SK-N-SH treated with all-trans-retinoic acid at 6 μM for 48 hours (cell line): ENCODE results near the gene BMERB1.

ENCODE experiments used
- ATAC-seq: fragments of 200-7000 bp; cut with Tn5 transposase; 3 replicates; pipeline ENCODE4 v1.9.1; 2020; ENCODE audit warnings: mild to moderate bottlenecking, moderate library complexity
- ARNTL ChIP-seq: fragments of 450-650 bp; formaldehyde crosslinking; IDR thresholded peaks from 2 replicates; pipeline ENCODE4 v1.5.0; 2020; ENCODE audit warnings: low read depth, mild to moderate bottlenecking, moderate library complexity, borderline replicate concordance
- BACH2 ChIP-seq: fragments of 250-450 bp; sonication (Bioruptor Pico); IDR thresholded peaks from 2 replicates; pipeline ENCODE4 v1.9.0; 2021; ENCODE audit warnings: mild to moderate bottlenecking, borderline replicate concordance
- CREB5 ChIP-seq: fragments of 250-450 bp; sonication (Bioruptor Pico); IDR thresholded peaks from 2 replicates; pipeline ENCODE4 v1.5.1; 2020; ENCODE audit warnings: low read depth, mild to moderate bottlenecking, moderate library complexity
- CSDC2 ChIP-seq: fragments of 250-450 bp; sonication (Bioruptor Pico); IDR thresholded peaks from 2 replicates; pipeline ENCODE4 v1.5.0; 2020; ENCODE audit warnings: mild to moderate bottlenecking, moderate library complexity
- ESRRG ChIP-seq: fragments of 250-450 bp; sonication (Bioruptor Pico); IDR thresholded peaks from 2 replicates; pipeline ENCODE4 v1.6.1; 2021; ENCODE audit warnings: mild to moderate bottlenecking
- GLIS3 ChIP-seq: fragments of 250-450 bp; sonication (Bioruptor Pico); IDR thresholded peaks from 2 replicates; pipeline ENCODE4 v1.5.0; 2020; ENCODE audit warnings: mild to moderate bottlenecking, moderate library complexity
- ISL1 ChIP-seq: fragments of 250-450 bp; sonication (Bioruptor Pico); IDR thresholded peaks from 2 replicates; pipeline ENCODE4 v2.1.2; 2022; ENCODE audit warnings: mild to moderate bottlenecking, moderate library complexity
- OSR1 ChIP-seq: fragments of 250-450 bp; sonication (Bioruptor Pico); IDR thresholded peaks from 2 replicates; pipeline ENCODE4 v1.8.0; 2022; ENCODE audit warnings: moderate library complexity, mild to moderate bottlenecking, inconsistent platforms
- PPARA ChIP-seq: fragments of 250-450 bp; sonication (Bioruptor Pico); IDR thresholded peaks from 2 replicates; pipeline ENCODE4 v1.5.0; 2020; ENCODE audit warnings: mild to moderate bottlenecking, borderline replicate concordance
- RARB ChIP-seq: fragments of 250-450 bp; sonication (Bioruptor Pico); IDR thresholded peaks from 2 replicates; pipeline ENCODE4 v1.8.0; 2021; ENCODE audit warnings: mild to moderate bottlenecking, moderate library complexity
- SNAI2 ChIP-seq: fragments of 250-450 bp; sonication (Bioruptor Pico); IDR thresholded peaks from 2 replicates; pipeline ENCODE4 v1.5.0; 2020; ENCODE audit warnings: mild to moderate bottlenecking, moderate library complexity
- TCF4 ChIP-seq: fragments of 250-450 bp; sonication (Bioruptor Pico); IDR thresholded peaks from 2 replicates; pipeline ENCODE4 v1.8.0; 2021; ENCODE audit warnings: mild to moderate bottlenecking, moderate library complexity, borderline replicate concordance
- TOX ChIP-seq: fragments of 250-450 bp; sonication (Bioruptor Pico); IDR thresholded peaks from 2 replicates; pipeline ENCODE4 v1.8.0; 2021; ENCODE audit warnings: mild to moderate bottlenecking, moderate library complexity, borderline replicate concordance
- ZC3H10 ChIP-seq: fragments of 250-450 bp; sonication (Bioruptor Pico); IDR thresholded peaks from 2 replicates; pipeline ENCODE4 v1.5.1; 2021; ENCODE audit warnings: mild to moderate bottlenecking, moderate library complexity
- ZFP3 ChIP-seq: fragments of 250-450 bp; sonication (Bioruptor Pico); IDR thresholded peaks from 2 replicates; pipeline ENCODE4 v1.5.0; 2020; ENCODE audit warnings: mild to moderate bottlenecking, moderate library complexity
- ZFP30 ChIP-seq: fragments of 450-650 bp; formaldehyde crosslinking; IDR thresholded peaks from 2 replicates; pipeline ENCODE4 v1.5.0; 2022; ENCODE audit warnings: mild to moderate bottlenecking, moderate library complexity
- ZNF565 ChIP-seq: fragments of 450-650 bp; formaldehyde crosslinking; conservative IDR thresholded peaks from 2 replicates; pipeline ENCODE4 v1.5.0; 2020; ENCODE audit warnings: low read depth, mild to moderate bottlenecking, moderate library complexity
- ZNF70 ChIP-seq: fragments of 450-650 bp; formaldehyde crosslinking; IDR thresholded peaks from 2 replicates; pipeline ENCODE4 v1.5.0; 2020; ENCODE audit warnings: mild to moderate bottlenecking, moderate library complexity
- ZNF8 ChIP-seq: fragments of 450-650 bp; formaldehyde crosslinking; IDR thresholded peaks from 2 replicates; pipeline ENCODE4 v1.5.0; 2020; ENCODE audit warnings: mild to moderate bottlenecking, moderate library complexity
- TF ChIP-seq, protein P1 (sequence below): fragments of 250-450 bp; sonication (Bioruptor Pico); IDR thresholded peaks from 2 replicates; pipeline ENCODE4 v1.5.1; 2021; ENCODE audit warnings: mild to moderate bottlenecking, moderate library complexity
- TF ChIP-seq, protein P2 (sequence below): fragments of 250-450 bp; sonication (Bioruptor Pico); IDR thresholded peaks from 2 replicates; pipeline ENCODE4 v1.8.0; 2020; ENCODE audit warnings: mild to moderate bottlenecking, moderate library complexity, borderline replicate concordance
- TF ChIP-seq, protein P3 (sequence below): fragments of 250-450 bp; sonication (Bioruptor Pico); IDR thresholded peaks from 2 replicates; pipeline ENCODE4 v1.5.0; 2020; ENCODE audit warnings: mild to moderate bottlenecking, moderate library complexity

The BMERB1 gene

DNA sequence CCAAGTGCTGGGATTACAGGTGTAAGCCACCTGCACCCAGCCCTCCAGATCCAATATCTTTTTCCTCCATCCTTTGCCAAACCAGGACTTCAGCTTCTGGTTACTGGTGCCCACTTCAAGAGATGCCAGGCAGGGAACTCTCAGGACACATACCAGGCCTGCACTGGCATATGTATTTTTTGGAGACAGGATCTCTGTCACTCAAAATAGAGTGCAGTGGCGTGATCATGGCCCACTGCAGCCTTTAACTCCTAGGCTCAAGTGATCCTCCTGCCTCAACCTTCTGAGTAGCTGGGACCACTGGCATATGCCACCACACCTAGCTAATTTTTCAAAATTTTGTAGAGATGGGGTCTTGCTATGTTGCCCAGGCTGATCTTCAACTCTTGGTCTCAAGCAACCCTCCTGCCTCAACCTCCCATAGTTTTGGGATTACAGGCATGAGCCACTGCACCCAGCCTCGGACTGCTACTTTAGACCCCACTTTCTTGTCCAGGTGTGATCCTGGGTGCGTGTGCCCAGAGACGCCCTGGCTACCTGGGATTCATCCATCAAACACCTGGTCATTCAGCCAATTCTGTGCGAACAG is 55.8 kb downstream of the BMERB1 start:
- TF ChIP-seq RARB, result no peak
- no peak for TF ChIP-seq ZFP30 (CRISPR knock-in tag)
- TF ChIP-seq, protein P1, sequence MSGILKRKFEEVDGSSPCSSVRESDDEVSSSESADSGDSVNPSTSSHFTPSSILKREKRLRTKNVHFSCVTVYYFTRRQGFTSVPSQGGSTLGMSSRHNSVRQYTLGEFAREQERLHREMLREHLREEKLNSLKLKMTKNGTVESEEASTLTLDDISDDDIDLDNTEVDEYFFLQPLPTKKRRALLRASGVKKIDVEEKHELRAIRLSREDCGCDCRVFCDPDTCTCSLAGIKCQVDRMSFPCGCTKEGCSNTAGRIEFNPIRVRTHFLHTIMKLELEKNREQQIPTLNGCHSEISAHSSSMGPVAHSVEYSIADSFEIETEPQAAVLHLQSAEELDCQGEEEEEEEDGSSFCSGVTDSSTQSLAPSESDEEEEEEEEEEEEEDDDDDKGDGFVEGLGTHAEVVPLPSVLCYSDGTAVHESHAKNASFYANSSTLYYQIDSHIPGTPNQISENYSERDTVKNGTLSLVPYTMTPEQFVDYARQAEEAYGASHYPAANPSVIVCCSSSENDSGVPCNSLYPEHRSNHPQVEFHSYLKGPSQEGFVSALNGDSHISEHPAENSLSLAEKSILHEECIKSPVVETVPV (CRISPR knock-in tag), result no peak
- TF ChIP-seq, protein P2, sequence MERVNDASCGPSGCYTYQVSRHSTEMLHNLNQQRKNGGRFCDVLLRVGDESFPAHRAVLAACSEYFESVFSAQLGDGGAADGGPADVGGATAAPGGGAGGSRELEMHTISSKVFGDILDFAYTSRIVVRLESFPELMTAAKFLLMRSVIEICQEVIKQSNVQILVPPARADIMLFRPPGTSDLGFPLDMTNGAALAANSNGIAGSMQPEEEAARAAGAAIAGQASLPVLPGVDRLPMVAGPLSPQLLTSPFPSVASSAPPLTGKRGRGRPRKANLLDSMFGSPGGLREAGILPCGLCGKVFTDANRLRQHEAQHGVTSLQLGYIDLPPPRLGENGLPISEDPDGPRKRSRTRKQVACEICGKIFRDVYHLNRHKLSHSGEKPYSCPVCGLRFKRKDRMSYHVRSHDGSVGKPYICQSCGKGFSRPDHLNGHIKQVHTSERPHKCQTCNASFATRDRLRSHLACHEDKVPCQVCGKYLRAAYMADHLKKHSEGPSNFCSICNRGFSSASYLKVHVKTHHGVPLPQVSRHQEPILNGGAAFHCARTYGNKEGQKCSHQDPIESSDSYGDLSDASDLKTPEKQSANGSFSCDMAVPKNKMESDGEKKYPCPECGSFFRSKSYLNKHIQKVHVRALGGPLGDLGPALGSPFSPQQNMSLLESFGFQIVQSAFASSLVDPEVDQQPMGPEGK (CRISPR knock-in tag), result no peak
- TF ChIP-seq ESRRG (CRISPR knock-in tag), result no peak
- no peak for TF ChIP-seq TOX (CRISPR knock-in tag)
- TF ChIP-seq, protein P3, sequence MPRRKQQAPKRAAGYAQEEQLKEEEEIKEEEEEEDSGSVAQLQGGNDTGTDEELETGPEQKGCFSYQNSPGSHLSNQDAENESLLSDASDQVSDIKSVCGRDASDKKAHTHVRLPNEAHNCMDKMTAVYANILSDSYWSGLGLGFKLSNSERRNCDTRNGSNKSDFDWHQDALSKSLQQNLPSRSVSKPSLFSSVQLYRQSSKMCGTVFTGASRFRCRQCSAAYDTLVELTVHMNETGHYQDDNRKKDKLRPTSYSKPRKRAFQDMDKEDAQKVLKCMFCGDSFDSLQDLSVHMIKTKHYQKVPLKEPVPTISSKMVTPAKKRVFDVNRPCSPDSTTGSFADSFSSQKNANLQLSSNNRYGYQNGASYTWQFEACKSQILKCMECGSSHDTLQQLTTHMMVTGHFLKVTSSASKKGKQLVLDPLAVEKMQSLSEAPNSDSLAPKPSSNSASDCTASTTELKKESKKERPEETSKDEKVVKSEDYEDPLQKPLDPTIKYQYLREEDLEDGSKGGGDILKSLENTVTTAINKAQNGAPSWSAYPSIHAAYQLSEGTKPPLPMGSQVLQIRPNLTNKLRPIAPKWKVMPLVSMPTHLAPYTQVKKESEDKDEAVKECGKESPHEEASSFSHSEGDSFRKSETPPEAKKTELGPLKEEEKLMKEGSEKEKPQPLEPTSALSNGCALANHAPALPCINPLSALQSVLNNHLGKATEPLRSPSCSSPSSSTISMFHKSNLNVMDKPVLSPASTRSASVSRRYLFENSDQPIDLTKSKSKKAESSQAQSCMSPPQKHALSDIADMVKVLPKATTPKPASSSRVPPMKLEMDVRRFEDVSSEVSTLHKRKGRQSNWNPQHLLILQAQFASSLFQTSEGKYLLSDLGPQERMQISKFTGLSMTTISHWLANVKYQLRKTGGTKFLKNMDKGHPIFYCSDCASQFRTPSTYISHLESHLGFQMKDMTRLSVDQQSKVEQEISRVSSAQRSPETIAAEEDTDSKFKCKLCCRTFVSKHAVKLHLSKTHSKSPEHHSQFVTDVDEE (CRISPR knock-in tag), result no peak
- no peak for TF ChIP-seq ZC3H10
- no peak for TF ChIP-seq OSR1 (CRISPR knock-in tag)
- TF ChIP-seq ZNF70, result no peak
- no peak for TF ChIP-seq TCF4
- TF ChIP-seq PPARA, result no peak
- TF ChIP-seq SNAI2, result no peak
- TF ChIP-seq BACH2 (CRISPR knock-in tag), result no peak
- ATAC-seq, result no peak

GRCh38 chr16:15491411-15491810 is 57.0 kb downstream of the BMERB1 start:
- ATAC-seq, result no peak
- TF ChIP-seq ESRRG (CRISPR knock-in tag) (no peak), TCF4 (no peak), ZC3H10 (no peak), ZNF8 (CRISPR knock-in tag) (no peak), BACH2 (CRISPR knock-in tag) (no peak), RARB (no peak), OSR1 (CRISPR knock-in tag) (no peak), CSDC2 (CRISPR knock-in tag) (no peak), ISL1 (no peak), GLIS3 (CRISPR knock-in tag) (no peak), ZNF565 (CRISPR knock-in tag) (no peak), ZNF70 (no peak), CREB5 (CRISPR knock-in tag) (no peak), TOX (CRISPR knock-in tag) (no peak), ZFP3 (CRISPR knock-in tag) (no peak), ARNTL (CRISPR knock-in tag) (no peak), PPARA (no peak)
- TF ChIP-seq, protein P2 (CRISPR knock-in tag), result no peak
- TF ChIP-seq, protein P1 (CRISPR knock-in tag), result no peak
- TF ChIP-seq, protein P3 (CRISPR knock-in tag), result no peak
